Uterus (tissue), 2 donors: ENCODE results near the gene CNTNAP4.

ENCODE experiments used
- CTCF ChIP-seq, 4 experiments: fragments of 200-600 bp in 2 of 4; fragments of 450-650 bp in 2 of 4; sonication (generic) in 2 of 4; IDR thresholded peaks; one replicate each; pipeline ENCODE4 v1.5.1; 2016 to 2019; ENCODE audit warnings: antibody characterized with exemption in 4 of 4, mild to moderate bottlenecking in 2 of 4, moderate library complexity in 1 of 4
- POLR2A ChIP-seq, 2 donors: fragments of 450-650 bp; IDR thresholded peaks; one replicate each; pipeline ENCODE4 v1.6.1; 2016; ENCODE audit warnings: antibody characterized with exemption in 2 of 2, mild to moderate bottlenecking in 1 of 2, moderate library complexity in 1 of 2

DNA sequence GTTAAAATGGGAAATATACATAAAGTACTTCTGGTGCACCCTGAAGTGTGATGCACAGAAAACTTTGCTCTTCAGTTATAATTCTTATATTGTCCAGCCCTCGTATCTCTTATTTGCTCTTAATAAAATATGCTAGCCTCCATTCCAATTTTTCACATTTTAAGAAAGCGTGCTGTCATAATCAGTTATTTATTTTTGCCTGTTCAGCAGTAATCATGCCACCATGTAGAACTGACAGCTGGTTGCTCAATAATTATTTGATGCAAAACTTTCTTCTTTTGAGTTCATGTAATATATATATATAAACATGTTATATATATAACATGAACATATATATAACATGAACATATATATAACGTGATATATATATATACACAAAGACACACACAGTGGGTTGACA, 294.6 kb downstream of the CNTNAP4 start:
- no peak for TF ChIP-seq CTCF (IDR thresholded peaks at IDR 0.05)
- no peak for TF ChIP-seq POLR2A (IDR thresholded peaks at IDR 0.05)
